Measurements from ENCODE around the gene TPST1. TPM values are rescaled to one million over a fixed set of nuclear protein-coding genes. Genes with fewer than 3 reads are reported as not detected.
"Not testable (repeated sequence)": the region's sequence is repeated elsewhere in the genome, so short reads cannot be mapped to it uniquely, and the experiment has no call there.

TPST1 gene
- total RNA-seq, 2 experiments from 2014 or later: 1.9 to 2.6 TPM

- POLR2A ChIA-PET: no interaction called here
- no peak overlapping the region for H3K27ac Mint-ChIP-seq
- H3K27me3 Mint-ChIP-seq: no peaks in the 10 kb centered on the region
Measured at GRCh38 chr7:66359656-66360211, 154.6 kb downstream of the TPST1 start.

GRCh38 chr7:66362136-66362535 is 157.0 kb downstream of the TPST1 start:
- Mint-ChIP-seq H3K4me3 (no peak overlapping the region), H3K27ac (no peak overlapping the region), H3K36me3 (ENCODE audit: low read depth) (no peaks in the 10 kb centered on the region), H3K9me3 (no peaks in the 10 kb centered on the region), H3K27me3 (no peaks in the 10 kb centered on the region), H3K4me1 (ENCODE audit: low read depth) (no peaks in the 10 kb centered on the region)
- no peaks in the 10 kb centered on the region for H3K27me3 ChIP-seq (ENCODE audit: control insufficient read depth in 1 of 2, insufficient read depth in 2 of 2, low read length in 2 of 2)
- H3K4me1 ChIP-seq (ENCODE audit: insufficient read depth, low read length): no peaks in the 10 kb centered on the region
- CTCF ChIA-PET: no interaction called here
- DNase-seq: no peak
- no peak overlapping the region for H3K4me3 ChIP-seq (ENCODE audit: low read length)
- intact Hi-C loops (cut with DNase I, micrococcal nuclease): no loop called here
- H3K36me3 ChIP-seq (ENCODE audit: insufficient read depth, low read length): no peaks in the 10 kb centered on the region
- no peak overlapping the region for H3K27ac ChIP-seq (ENCODE audit: low read depth in 1 of 2, low read length in 2 of 2)
- H3K9me3 ChIP-seq (ENCODE audit: control insufficient read depth in 1 of 2, insufficient read depth in 1 of 2, low read length in 2 of 2): no peaks in the 10 kb centered on the region
- no peak for TF ChIP-seq CTCF (IDR thresholded peaks at IDR 0.05)
- no peak for ATAC-seq (ENCODE audit: poor library complexity)
- POLR2A ChIA-PET: no interaction called here

More at GRCh38 chr7:66359656-66360211, 154.6 kb downstream of the TPST1 start:
- Histone ChIP-seq H3K27ac (ENCODE audit: low read depth in 1 of 2, low read length in 2 of 2) (no peak overlapping the region), H3K27me3 (ENCODE audit: control insufficient read depth in 1 of 2, insufficient read depth in 2 of 2, low read length in 2 of 2) (no peaks in the 10 kb centered on the region), H3K4me1 (ENCODE audit: insufficient read depth, low read length) (no peaks in the 10 kb centered on the region), H3K9me3 (ENCODE audit: control insufficient read depth in 1 of 2, insufficient read depth in 1 of 2, low read length in 2 of 2) (no peaks in the 10 kb centered on the region), H3K36me3 (ENCODE audit: insufficient read depth, low read length) (no peaks in the 10 kb centered on the region), H3K4me3 (ENCODE audit: low read length) (no peak overlapping the region)
- Mint-ChIP-seq H3K4me1 (ENCODE audit: low read depth) (no peaks in the 10 kb centered on the region), H3K4me3 (no peak overlapping the region), H3K9me3 (no peaks in the 10 kb centered on the region), H3K36me3 (ENCODE audit: low read depth) (no peaks in the 10 kb centered on the region)
- no peak for TF ChIP-seq CTCF (IDR thresholded peaks at IDR 0.05)
- CTCF ChIA-PET: no interaction called here
- intact Hi-C loops (cut with DNase I, micrococcal nuclease): no loop called here
- DNase-seq (no peak), ATAC-seq (ENCODE audit: poor library complexity) (no peak)

GRCh38 chr7:66363635-66364034 is 158.5 kb downstream of the TPST1 start:
- no peak for TF ChIP-seq CTCF (IDR thresholded peaks at IDR 0.05)
- no peaks in the 10 kb centered on the region for H3K4me1 Mint-ChIP-seq (ENCODE audit: low read depth)
- H3K36me3 ChIP-seq (ENCODE audit: insufficient read depth, low read length): no peaks in the 10 kb centered on the region
- no peak for DNase-seq
- H3K36me3 Mint-ChIP-seq (ENCODE audit: low read depth): no peaks in the 10 kb centered on the region
- no peak overlapping the region for H3K4me3 Mint-ChIP-seq
- H3K27me3 ChIP-seq (ENCODE audit: control insufficient read depth in 1 of 2, insufficient read depth in 2 of 2, low read length in 2 of 2): no peaks in the 10 kb centered on the region
- H3K9me3 Mint-ChIP-seq: no peaks in the 10 kb centered on the region
- H3K4me1 ChIP-seq (ENCODE audit: insufficient read depth, low read length): no peaks in the 10 kb centered on the region
- POLR2A ChIA-PET: no interaction called here
- no peak overlapping the region for H3K27ac ChIP-seq (ENCODE audit: low read depth in 1 of 2, low read length in 2 of 2)
- CTCF ChIA-PET: no interaction called here
- H3K9me3 ChIP-seq (ENCODE audit: control insufficient read depth in 1 of 2, insufficient read depth in 1 of 2, low read length in 2 of 2): no peaks in the 10 kb centered on the region
- ATAC-seq (ENCODE audit: poor library complexity): no peak
- intact Hi-C loops (cut with DNase I, micrococcal nuclease): no loop called here
- no peak overlapping the region for H3K27ac Mint-ChIP-seq
- H3K4me3 ChIP-seq (ENCODE audit: low read length): no peak overlapping the region
- H3K27me3 Mint-ChIP-seq: no peaks in the 10 kb centered on the region

- intact Hi-C loops (cut with DNase I, micrococcal nuclease); ATAC-seq (ENCODE audit: poor library complexity); H3K36me3 Mint-ChIP-seq (ENCODE audit: low read depth); DNase-seq; POLR2A ChIA-PET; H3K4me1 Mint-ChIP-seq (ENCODE audit: low read depth); H3K4me3 Mint-ChIP-seq; H3K27ac Mint-ChIP-seq; H3K4me3 ChIP-seq (ENCODE audit: low read length); H3K9me3 ChIP-seq (ENCODE audit: control insufficient read depth in 1 of 2, insufficient read depth in 1 of 2, low read length in 2 of 2); H3K9me3 Mint-ChIP-seq; H3K27me3 Mint-ChIP-seq; H3K27me3 ChIP-seq (ENCODE audit: control insufficient read depth in 1 of 2, insufficient read depth in 2 of 2, low read length in 2 of 2); H3K36me3 ChIP-seq (ENCODE audit: insufficient read depth, low read length); H3K27ac ChIP-seq (ENCODE audit: low read depth in 1 of 2, low read length in 2 of 2); H3K4me1 ChIP-seq (ENCODE audit: insufficient read depth, low read length); CTCF ChIA-PET: not testable (repeated sequence)
Measured at GRCh38 chr7:66365031-66365430, 159.9 kb downstream of the TPST1 start.

All from CD4-positive, alpha-beta T cell (primary cell).